HG02840 (cell line): ENCODE results near the gene TSNAX.
"Not testable (repeated sequence)": the region's sequence is repeated elsewhere in the genome, so short reads cannot be mapped to it uniquely, and the experiment has no call there.

Source experiments
- ATAC-seq: cut with Tn5 transposase; IDR thresholded peaks from one replicate; pipeline ENCODE4 v1.9.1; 2021; ENCODE audit warnings: mild to moderate bottlenecking, moderate library complexity, moderate number of reproducible peaks; ENCODE audit not compliant: unreplicated experiment, low FRiP score

The TSNAX gene

GRCh38 chr1:231528172-231529029, at the start of gene TSNAX:
TSNAX (plus strand) TSS chr1:231528669; CDS start chr1:231528811, 142 bp downstream.
- ATAC-seq: peak; percentile 98

GRCh38 chr1:231478811-231479210, 49.7 kb upstream of the TSNAX start:
- ATAC-seq: no peak

- ATAC-seq: no peak
These were observed 48.5 kb upstream of the TSNAX start for GRCh38 chr1:231480008-231480407.

- no peak for ATAC-seq
These were observed 47.2 kb upstream of the TSNAX start for GRCh38 chr1:231481289-231481688.

GRCh38 chr1:231485029-231485784, 43.3 kb upstream of the TSNAX start:
- ATAC-seq: no peak

- no peak for ATAC-seq
These were observed 41.5 kb upstream of the TSNAX start for GRCh38 chr1:231487019-231487418.

- no peak for ATAC-seq
These were observed 40.6 kb upstream of the TSNAX start for GRCh38 chr1:231487910-231488309.

- ATAC-seq: no peak
These were observed 34.9 kb upstream of the TSNAX start for GRCh38 chr1:231493421-231494185.

- no peak for ATAC-seq
These were observed 33.9 kb upstream of the TSNAX start for GRCh38 chr1:231494439-231495110.

GRCh38 chr1:231497629-231498152, 30.8 kb upstream of the TSNAX start:
- no peak for ATAC-seq

- ATAC-seq: no peak
These were observed 29.2 kb upstream of the TSNAX start for GRCh38 chr1:231499148-231499763.

- no peak for ATAC-seq
These were observed 27.8 kb upstream of the TSNAX start for GRCh38 chr1:231500666-231501065.

GRCh38 chr1:231503168-231503567, 25.3 kb upstream of the TSNAX start:
- ATAC-seq: not testable (repeated sequence)

- no peak for ATAC-seq
These were observed 20.8 kb upstream of the TSNAX start for GRCh38 chr1:231507476-231508355.

GRCh38 chr1:231508497-231508896, 20.0 kb upstream of the TSNAX start:
- ATAC-seq: no peak

GRCh38 chr1:231508941-231509340, 19.5 kb upstream of the TSNAX start:
- ATAC-seq: no peak

GRCh38 chr1:231512147-231512698, 16.2 kb upstream of the TSNAX start:
- ATAC-seq: no peak

- no peak for ATAC-seq
These were observed 12.7 kb upstream of the TSNAX start for GRCh38 chr1:231515748-231516147.
